NCI-H526 treated with DMSO at 0.1 percent for 48 hours (cell line): ENCODE results near the gene PLA2G4E.

Experiments
- DNase-seq: peaks from one replicate; lab custom pipeline; 2025; lab: John Stamatoyannopoulos, UW

PLA2G4E gene

DNA sequence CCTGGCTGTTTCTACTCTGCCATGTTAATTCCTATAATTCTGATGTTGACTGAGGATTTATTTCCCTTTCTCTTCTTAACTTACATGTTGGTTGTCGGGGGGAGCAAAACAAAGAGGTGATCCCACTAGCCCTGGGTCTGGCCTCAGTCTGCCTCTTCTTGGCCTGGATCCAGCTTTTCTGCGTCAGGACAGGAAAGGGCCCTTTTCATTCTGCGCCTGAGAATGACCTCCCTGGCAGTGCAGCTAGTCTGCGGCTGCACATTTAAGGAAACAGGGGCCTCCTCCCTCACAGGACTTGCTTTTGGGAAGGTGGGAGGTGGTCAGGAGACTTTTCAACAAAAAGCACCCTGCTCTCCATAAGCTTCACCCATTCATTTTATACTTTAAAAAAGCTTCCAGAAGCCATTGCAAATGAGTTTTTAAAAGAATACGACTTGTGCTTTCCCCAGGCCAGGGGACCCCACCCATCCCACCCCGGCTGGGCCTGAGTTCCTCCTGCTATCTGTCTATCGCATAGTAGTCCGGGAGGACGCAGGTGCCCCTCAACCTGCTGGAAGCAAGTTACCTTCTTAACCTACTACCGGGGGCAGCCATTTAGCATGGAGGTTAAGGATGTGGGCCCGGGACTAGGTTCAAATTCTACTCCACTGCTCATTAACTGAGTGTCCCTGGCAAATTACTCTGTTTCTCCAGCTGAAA lies 27.2 kb downstream of the PLA2G4E start:
- DNase-seq: no peak

GRCh38 chr15:41992803-41993190 lies 28.0 kb downstream of the PLA2G4E start:
- no peak for DNase-seq

DNA sequence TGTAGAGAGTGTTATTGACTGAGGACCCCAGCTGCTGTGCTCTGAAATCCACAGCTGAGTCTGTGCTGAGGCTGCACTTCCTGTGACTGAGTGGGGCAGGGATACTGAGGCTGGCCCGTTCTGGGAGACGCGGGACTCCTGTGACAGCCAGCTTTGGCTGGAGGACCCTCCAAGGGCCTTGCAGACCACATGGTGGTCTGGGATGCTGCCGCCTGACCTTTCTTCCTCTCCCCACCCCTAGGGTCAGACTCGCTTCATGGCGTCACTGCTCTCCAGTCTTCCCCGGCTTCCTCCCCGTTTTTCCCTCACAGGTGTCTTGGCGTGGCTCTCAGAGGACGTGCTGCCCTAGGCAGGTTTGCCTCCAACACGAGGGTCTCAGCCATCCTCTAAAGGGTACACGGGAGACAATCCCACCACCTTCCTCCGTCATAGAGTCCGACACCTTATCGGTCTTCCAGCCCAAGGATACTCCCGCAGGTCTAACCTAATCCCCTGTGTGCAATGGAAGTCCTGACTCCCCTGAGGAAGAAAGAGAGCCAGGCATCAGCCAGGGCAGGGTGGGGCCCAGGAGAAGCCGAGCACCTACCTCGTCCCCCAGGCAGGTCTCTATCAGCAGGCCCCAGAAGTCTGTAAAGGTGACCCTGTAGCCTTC lies 28.6 kb downstream of the PLA2G4E start:
- no peak for DNase-seq

- DNase-seq: no peak
Measured at GRCh38 chr15:41990691-41991090, 30.2 kb downstream of the PLA2G4E start.

DNA sequence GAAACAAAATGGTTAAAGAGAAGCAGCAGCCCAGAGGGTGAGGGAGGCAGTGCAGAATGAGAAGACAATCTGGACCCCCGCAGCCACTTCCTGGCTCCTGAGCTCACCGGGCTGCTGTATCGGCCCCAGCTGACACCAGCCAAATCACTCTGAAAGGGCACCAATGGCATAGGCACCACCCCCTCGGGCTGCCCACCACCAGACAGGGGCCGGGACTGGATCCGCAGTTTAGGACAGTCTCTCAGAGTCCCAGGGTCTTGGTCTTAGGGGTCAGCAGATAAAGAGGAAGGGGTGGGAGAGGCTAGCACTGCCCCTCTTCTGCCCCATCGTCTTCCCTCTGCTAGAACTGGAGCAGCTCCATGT lies 30.6 kb downstream of the PLA2G4E start:
- no peak for DNase-seq

DNA sequence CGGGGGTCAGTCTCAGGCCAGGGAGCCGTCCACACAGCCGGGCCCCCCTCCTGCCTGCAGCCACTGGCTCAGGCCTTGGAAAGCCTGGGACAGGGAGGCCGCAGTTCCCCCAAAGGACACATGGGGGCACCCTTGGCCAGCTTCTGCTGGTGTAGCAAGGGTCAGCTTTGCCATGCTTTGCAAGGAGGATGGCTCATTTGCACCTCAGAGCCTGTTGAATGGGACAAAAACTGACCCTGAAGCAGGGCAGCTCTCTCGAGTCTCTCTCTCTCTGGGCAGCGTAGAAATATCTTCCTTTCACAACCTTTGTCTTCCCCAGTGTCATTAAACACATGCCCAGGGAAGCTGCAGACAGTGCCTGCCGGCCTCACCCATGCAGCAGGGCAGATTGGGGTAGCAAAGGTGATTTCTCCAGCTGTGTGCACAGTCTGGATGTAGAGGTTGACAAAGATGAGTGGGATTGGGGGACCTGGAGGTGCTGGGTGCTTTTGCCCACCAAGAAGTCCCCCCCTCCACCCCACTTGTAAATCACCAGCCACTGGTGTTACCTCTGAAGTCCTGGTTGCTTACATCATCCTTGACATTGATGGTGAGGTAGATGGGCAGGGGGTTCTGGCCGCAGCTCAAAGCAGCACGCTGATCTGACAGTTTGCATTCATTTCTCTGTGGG lies 31.1 kb downstream of the PLA2G4E start:
- DNase-seq: peak; percentile 8

DNA sequence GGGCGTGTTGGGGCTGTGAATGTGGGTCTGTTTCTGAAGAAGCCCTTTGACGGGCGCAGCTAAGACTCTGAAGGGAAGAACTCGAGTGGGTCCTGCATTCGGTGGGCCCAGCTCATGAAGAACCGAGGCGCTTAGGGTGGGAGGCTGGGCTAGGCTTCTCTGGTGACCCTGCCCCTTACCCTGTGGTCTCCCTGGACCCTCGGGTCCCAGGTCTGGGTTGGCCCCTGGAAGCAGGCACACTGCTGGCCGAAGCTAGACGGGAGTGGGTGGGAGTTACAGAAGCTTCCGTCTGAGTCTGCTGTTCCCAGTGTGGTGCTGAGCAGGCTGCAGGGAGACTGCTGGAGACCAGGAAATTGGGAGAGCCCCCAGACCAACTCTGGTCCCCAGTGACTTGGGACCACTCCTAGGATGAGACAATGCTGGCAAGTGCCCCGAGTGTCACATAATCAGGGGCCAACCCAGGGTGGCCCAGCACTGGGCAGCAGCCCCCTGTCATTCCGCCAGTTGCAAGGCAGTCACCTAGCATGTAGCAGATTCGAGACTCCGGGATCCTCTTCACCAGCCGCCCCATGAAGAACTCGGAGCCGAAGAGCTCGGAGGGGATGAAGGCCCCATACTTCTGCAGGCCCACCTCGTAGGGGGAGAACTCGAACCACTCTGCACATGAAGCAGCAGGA lies 31.8 kb downstream of the PLA2G4E start:
- no peak for DNase-seq

- no peak for DNase-seq
Measured at GRCh38 chr15:41987925-41988275, 32.9 kb downstream of the PLA2G4E start.

GRCh38 chr15:41987246-41987924 lies 33.5 kb downstream of the PLA2G4E start:
- DNase-seq: no peak

DNA sequence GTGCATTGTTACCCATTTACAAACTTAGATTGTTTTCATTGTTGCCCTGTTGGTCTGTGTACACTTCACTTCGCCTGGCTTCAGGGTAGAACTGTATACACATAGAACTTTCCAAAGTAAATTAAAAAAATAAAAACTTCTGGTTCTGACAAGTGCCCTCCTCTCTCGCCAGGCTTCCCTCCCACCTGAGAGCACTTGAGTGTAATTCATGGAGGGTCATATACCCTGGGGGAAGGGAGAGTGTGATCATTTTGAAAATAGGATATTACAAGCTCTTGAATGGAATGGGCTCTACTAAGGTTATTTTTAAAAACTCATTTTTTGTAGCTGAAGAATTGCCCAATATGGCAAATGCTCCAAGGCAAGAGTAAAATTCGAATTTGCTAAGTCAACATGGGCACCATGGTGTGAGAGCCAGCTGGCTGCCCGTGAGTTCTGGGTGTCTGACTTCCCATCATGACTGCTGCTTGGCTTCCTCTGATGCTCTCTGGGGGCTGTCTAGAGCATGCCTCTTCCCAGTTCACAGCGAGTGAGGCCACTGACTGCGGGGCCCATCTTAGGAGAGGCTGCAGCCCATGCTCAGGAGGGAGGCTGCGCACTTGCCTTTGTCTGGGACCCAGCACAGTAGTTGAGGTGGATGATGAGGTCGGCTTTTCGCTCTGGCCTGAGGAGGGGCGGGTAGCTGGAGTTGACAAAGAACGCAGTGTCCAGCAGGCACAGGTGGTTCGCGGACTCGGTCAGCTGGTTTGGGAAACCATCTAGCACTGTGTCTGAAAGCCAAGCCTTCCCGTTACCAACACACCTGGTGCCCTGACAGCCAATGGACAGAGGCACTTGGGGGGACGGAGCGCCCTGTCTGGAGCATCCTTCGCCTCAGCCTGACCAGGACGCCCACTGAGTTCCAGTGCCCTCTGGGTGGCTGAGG lies 35.3 kb downstream of the PLA2G4E start:
- no peak for DNase-seq

DNA sequence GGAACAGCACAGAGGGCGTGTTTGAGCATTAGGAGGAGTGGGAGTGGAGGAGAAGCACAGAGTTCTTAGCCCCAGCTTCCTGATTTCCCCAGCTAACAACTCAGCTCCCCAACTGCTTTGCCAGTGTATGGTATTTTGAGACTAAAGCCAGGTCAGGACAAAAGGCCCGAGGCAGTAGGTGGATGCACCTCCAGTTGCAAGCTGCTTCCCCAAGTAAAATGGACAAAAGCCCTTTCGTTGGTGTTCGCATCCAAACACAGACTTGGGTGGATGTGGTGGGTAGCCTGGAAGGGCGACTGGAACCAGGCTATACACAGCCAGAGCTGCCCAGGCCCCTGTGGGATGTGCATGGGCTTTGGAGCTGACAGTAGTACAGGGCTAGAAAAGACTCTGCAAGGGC lies 36.2 kb downstream of the PLA2G4E start:
- DNase-seq: no peak

- no peak for DNase-seq
Measured at GRCh38 chr15:41983621-41984571, 36.9 kb downstream of the PLA2G4E start.

GRCh38 chr15:41983221-41983620 lies 37.6 kb downstream of the PLA2G4E start:
- DNase-seq: no peak

DNA sequence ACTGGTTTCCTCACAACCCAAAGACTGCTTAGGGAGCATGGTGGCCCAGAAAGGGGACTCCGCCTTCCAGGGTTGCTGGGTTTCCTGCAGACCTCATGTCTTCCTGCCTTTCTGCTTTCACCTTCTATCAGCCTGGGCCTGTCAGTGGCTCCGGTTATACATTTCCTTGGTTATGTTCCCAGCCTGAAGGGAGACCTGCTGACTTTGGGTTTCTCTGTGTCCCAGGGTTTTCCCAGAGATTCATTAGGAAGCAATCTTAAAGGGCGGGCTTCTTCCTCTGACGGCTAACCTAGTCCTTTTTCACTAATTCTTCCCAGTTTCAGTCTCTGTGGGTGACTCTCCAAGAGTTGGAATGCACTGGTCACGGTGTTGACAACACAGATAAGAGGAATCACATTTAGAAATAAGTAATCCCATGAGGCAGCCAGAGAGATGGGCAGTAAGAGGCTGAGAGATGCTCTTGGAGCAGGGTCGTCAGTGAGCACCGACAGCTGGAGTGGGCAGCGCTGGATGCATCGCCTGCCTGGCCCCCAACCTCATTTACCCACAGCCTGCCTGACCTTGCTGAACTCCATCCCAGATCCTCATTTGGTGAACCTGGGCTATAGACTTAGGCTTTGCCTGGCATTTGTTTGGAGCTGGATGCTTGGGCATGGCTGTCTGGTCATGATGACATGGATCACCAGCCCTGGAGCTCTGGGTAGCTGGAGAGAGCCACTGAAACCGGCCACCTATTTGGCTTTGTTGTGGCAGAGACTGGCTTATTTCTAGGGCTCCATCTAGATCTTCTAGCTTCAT lies 38.5 kb downstream of the PLA2G4E start:
- DNase-seq: no peak

- DNase-seq: no peak
Measured at GRCh38 chr15:41981371-41982132, 39.3 kb downstream of the PLA2G4E start.

DNA sequence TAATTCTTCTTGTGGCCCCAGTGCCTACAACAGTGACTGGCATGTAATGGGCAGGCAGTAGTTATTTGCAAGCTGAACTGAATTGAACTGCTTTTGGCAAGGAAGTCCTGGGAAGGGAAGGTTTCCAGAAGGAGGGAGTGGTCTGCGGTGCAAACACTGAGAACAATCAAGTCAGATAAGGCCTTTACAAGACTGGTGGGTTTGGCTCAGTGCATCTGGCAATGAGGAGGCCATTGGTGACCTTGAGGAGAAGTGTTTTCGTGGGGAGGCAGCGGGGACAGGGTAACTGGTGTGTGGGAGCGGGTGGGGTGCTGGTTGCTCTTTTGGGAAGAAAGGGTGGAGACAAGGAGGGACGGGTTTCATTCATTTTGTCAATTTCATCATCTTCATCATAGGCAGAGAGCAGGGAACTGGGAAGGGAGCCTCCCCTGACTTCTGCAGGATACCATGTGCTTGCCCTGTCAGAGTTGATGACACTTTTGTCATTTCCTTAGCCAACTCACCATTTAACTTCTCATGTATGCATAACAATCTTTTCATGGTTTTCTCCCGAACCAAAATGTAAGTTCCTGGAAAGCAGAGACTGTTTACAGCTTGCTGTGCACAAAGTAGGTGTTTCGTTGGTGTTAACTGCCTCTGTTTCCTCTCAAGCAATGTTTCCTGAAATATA lies 40.1 kb downstream of the PLA2G4E start:
- DNase-seq: no peak

- no peak for DNase-seq
Measured at GRCh38 chr15:41979493-41980266, 41.2 kb downstream of the PLA2G4E start.
